Neural cell (in vitro differentiated cells): ENCODE results near the gene SLC66A1.

Experiments
- EP300 ChIP-seq: fragments of 450-650 bp; conservative IDR thresholded peaks from 2 replicates; pipeline ENCODE4 v1.6.1; 2014; ENCODE audit warnings: antibody characterized with exemption, mild to moderate bottlenecking, moderate library complexity; ENCODE audit not compliant: poor library complexity, severe bottlenecking
- EZH2 ChIP-seq: fragments of 200-600, 300-800 bp; shearing (Covaris generic), sonication (generic); IDR thresholded peaks from 2 replicates; pipeline ENCODE4 v1.6.1; 2014; ENCODE audit warnings: antibody characterized with exemption, low read length, borderline replicate concordance, mild to moderate bottlenecking; ENCODE audit not compliant: insufficient read depth, poor library complexity, severe bottlenecking
- POLR2AphosphoS5 ChIP-seq: IDR thresholded peaks from 2 replicates; pipeline ENCODE4 v1.6.1; 2012
- TF ChIP-seq, protein P1 (sequence below): fragments of 450-650 bp; IDR thresholded peaks from 2 replicates; pipeline ENCODE4 v1.5.1; 2014; ENCODE audit warnings: antibody characterized with exemption, mild to moderate bottlenecking, moderate library complexity; ENCODE audit not compliant: poor library complexity, severe bottlenecking

DNA sequence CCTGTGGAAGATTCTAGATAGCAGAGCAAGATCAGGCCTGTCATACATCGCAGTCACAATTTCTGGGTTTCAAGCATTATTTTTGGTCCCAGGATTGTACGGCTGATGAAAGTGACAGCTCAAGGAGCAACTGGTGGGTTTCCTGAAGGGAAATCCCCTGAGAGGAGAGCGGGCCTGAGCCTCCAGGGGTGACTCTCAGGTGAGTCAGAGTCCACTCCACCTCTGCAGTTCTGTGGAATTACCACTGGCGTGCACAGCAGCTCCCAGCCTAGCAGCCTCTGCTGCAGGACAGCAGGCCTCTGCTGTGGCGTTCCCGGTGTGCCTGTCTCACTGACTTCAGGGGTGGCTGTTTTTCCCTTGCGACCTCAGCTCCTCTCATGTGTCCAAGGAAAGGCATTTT, 24.4 kb downstream of the SLC66A1 start:
- TF ChIP-seq, protein P1, sequence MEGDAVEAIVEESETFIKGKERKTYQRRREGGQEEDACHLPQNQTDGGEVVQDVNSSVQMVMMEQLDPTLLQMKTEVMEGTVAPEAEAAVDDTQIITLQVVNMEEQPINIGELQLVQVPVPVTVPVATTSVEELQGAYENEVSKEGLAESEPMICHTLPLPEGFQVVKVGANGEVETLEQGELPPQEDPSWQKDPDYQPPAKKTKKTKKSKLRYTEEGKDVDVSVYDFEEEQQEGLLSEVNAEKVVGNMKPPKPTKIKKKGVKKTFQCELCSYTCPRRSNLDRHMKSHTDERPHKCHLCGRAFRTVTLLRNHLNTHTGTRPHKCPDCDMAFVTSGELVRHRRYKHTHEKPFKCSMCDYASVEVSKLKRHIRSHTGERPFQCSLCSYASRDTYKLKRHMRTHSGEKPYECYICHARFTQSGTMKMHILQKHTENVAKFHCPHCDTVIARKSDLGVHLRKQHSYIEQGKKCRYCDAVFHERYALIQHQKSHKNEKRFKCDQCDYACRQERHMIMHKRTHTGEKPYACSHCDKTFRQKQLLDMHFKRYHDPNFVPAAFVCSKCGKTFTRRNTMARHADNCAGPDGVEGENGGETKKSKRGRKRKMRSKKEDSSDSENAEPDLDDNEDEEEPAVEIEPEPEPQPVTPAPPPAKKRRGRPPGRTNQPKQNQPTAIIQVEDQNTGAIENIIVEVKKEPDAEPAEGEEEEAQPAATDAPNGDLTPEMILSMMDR, result no peak
- TF ChIP-seq EP300 (no peak), POLR2AphosphoS5 (no peak), EZH2 (no peak)
